Smooth muscle cell (in vitro differentiated cells): ENCODE data around the gene DCAF10. TPM values are rescaled to one million over a fixed set of nuclear protein-coding genes. Genes with fewer than 3 reads are reported as not detected.

Source experiments
- DNase-seq: peaks from one replicate; lab custom pipeline; 2025; ENCODE audit not compliant: unreplicated experiment; lab: John Stamatoyannopoulos, UW
- H2AFZ ChIP-seq: fragments of 200-600 bp; sonication (generic); 2 replicates; pipeline ENCODE4 v1.6.0; 2016; ENCODE audit warnings: antibody characterized with exemption, low read depth, mild to moderate bottlenecking
- H3F3A ChIP-seq: fragments of 200-600 bp; sonication (generic); 2 replicates; pipeline ENCODE4 v1.6.0; 2017; ENCODE audit warnings: antibody characterized with exemption, low read depth
- H3K27ac ChIP-seq: fragments of 200-600 bp; sonication (generic); 2 replicates; pipeline ENCODE4 v1.5.1; 2016; ENCODE audit warnings: low read depth, mild to moderate bottlenecking
- H3K27me3 ChIP-seq: fragments of 200-600 bp; sonication (generic); 2 replicates; pipeline ENCODE4 v1.6.1; 2016; ENCODE audit warnings: low read depth, mild to moderate bottlenecking
- H3K36me3 ChIP-seq: fragments of 200-600 bp; sonication (generic); 2 replicates; pipeline ENCODE4 v1.5.1; 2016; ENCODE audit warnings: low read depth
- H3K4me1 ChIP-seq: fragments of 200-600 bp; sonication (generic); 2 replicates; pipeline ENCODE4 v1.5.1; 2016; ENCODE audit warnings: low read depth
- H3K4me2 ChIP-seq: fragments of 200-600 bp; sonication (generic); 2 replicates; pipeline ENCODE4 v1.6.0; 2016; ENCODE audit warnings: mild to moderate bottlenecking
- H3K4me3 ChIP-seq: fragments of 200-600 bp; sonication (generic); 2 replicates; pipeline ENCODE4 v1.5.1; 2016; ENCODE audit warnings: mild to moderate bottlenecking
- H3K79me2 ChIP-seq: fragments of 200-600 bp; sonication (generic); 2 replicates; pipeline ENCODE4 v1.6.0; 2016; ENCODE audit warnings: low read depth, mild to moderate bottlenecking
- H3K9ac ChIP-seq: fragments of 200-600 bp; sonication (generic); 2 replicates; pipeline ENCODE4 v1.6.0; 2016; ENCODE audit warnings: low read depth
- H3K9me3 ChIP-seq: fragments of 200-600 bp; sonication (generic); replicated peaks from 2 replicates; pipeline ENCODE4 v1.5.1; 2016; ENCODE audit warnings: low read depth
- H4K20me1 ChIP-seq: fragments of 200-600 bp; sonication (generic); 2 replicates; pipeline ENCODE4 v1.6.0; 2016; ENCODE audit warnings: low read depth
- WGBS: methylation state at CpG from one replicate; pipeline ENCODE4 v1.1.7; 2016; ENCODE audit warnings: low lambda C conversion rate; 5-methylcytosine and 5-hydroxymethylcytosine counted together
- polyA plus RNA-seq: library from polyadenylated mRNA; unstranded; fragments of >200 nt; fragmentation: Nextera tagmentation; extraction: Ambion mirVana; gene quantifications from 2 replicates; pipeline ENCODE4 v1.2.1, GENCODE V29; 2016
- total RNA-seq: library from RNA; depleted of rRNA; stranded (reverse); fragments of >200 nt; gene quantifications from 2 replicates; pipeline ENCODE4 v1.2.3, GENCODE V29; 2014
- TF ChIP-seq, protein P1 (sequence below): fragments of 200-600 bp; sonication (generic); IDR thresholded peaks from 2 replicates; pipeline ENCODE4 v1.5.1; 2017; ENCODE audit warnings: borderline replicate concordance, mild to moderate bottlenecking, antibody characterized with exemption; ENCODE audit not compliant: insufficient read depth, poor library complexity, severe bottlenecking

Gene DCAF10
- total and polyA plus RNA-seq, 2 experiments from 2014 or later: 35.6 to 77.0 TPM

GRCh38 chr9:37752642-37753488, 47.7 kb upstream of the DCAF10 start:
- WGBS: 95% methylated on average over 29 of the region's 29 CpGs
- H3K9ac ChIP-seq: no peak overlapping the region

DNA sequence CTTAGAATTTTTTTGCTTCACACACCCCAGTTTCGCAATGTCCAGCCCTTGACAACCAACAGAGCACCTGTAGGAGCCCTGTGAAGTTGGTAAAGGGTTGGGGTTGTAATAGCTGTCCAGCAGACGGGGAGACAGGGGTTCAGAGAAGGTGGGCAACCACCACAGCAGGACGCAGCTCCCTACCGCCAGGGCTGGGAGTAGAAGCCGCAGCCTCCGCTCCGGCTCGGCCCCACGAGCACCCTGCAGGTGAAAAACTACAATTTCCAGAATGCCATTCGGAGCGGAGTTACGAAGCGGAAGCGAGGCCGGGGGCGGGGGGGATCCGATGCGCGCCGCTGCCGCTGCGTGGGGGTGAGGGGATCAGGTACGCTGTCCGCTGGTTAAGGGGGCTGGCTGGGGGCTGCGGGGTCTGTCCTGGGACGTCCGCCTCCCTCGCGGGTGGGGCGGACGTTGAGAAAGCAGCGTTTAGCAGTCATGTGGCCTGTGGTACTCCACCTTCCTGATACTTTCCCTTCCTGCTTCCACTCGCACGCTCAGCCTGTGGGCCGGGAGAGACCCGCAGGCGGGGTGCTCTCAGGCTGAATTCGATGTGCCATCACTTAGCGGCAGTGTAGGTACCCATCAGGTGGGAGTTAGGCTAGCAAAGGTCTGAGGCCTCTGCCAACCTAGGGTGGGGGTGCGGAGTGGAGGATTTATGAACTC, 47.0 kb upstream of the DCAF10 start, which contains the start of gene TRMT10B:
Gene TRMT10B (plus strand): TSS at position 317 of the 702 bp plus-strand sequence. CDS start 8,127 bp downstream, outside the sequence.
- H3F3A ChIP-seq: no peaks in the 10 kb centered on the region
- no peak within 1 kb of the TSS for H3K27ac ChIP-seq
- no peaks in the 10 kb centered on the region for H3K79me2 ChIP-seq
- TF ChIP-seq, protein P1, sequence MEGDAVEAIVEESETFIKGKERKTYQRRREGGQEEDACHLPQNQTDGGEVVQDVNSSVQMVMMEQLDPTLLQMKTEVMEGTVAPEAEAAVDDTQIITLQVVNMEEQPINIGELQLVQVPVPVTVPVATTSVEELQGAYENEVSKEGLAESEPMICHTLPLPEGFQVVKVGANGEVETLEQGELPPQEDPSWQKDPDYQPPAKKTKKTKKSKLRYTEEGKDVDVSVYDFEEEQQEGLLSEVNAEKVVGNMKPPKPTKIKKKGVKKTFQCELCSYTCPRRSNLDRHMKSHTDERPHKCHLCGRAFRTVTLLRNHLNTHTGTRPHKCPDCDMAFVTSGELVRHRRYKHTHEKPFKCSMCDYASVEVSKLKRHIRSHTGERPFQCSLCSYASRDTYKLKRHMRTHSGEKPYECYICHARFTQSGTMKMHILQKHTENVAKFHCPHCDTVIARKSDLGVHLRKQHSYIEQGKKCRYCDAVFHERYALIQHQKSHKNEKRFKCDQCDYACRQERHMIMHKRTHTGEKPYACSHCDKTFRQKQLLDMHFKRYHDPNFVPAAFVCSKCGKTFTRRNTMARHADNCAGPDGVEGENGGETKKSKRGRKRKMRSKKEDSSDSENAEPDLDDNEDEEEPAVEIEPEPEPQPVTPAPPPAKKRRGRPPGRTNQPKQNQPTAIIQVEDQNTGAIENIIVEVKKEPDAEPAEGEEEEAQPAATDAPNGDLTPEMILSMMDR: no peak
- H3K36me3 ChIP-seq: no peaks in the 10 kb centered on the region
- no peaks in the 10 kb centered on the region for H3K9me3 ChIP-seq
- peak within 1 kb of the TSS; percentile 73 for H3K4me3 ChIP-seq
- H4K20me1 ChIP-seq: no peaks in the 10 kb centered on the region
- peak within 1 kb of the TSS; percentile 90 for H3K4me2 ChIP-seq
- 4% methylated on average over 30 of the region's 40 CpGs for WGBS
- H3K9ac ChIP-seq: peak within 1 kb of the TSS; percentile 76
- H3K27me3 ChIP-seq: no peaks in the 10 kb centered on the region
- H2AFZ ChIP-seq: peak within 1 kb of the TSS; percentile 95
- peak; percentile 54 for DNase-seq
- no peaks in the 10 kb centered on the region for H3K4me1 ChIP-seq

More at GRCh38 chr9:37752642-37753488, 47.7 kb upstream of the DCAF10 start:
- H3K4me3 ChIP-seq: peak overlapping the region; percentile 73
- H3K27ac ChIP-seq: no peak overlapping the region
- H4K20me1 ChIP-seq: no peaks in the 10 kb centered on the region
- peak overlapping the region; percentile 90 for H3K4me2 ChIP-seq
- TF ChIP-seq, protein P1: no peak
- H3K36me3 ChIP-seq: no peaks in the 10 kb centered on the region
- no peaks in the 10 kb centered on the region for H3K4me1 ChIP-seq
- no peaks in the 10 kb centered on the region for H3K79me2 ChIP-seq
- no peak for DNase-seq
- H3K9me3 ChIP-seq: no peaks in the 10 kb centered on the region
- H3K27me3 ChIP-seq: no peaks in the 10 kb centered on the region
- no peaks in the 10 kb centered on the region for H3F3A ChIP-seq
- peak overlapping the region; percentile 95 for H2AFZ ChIP-seq

DNA sequence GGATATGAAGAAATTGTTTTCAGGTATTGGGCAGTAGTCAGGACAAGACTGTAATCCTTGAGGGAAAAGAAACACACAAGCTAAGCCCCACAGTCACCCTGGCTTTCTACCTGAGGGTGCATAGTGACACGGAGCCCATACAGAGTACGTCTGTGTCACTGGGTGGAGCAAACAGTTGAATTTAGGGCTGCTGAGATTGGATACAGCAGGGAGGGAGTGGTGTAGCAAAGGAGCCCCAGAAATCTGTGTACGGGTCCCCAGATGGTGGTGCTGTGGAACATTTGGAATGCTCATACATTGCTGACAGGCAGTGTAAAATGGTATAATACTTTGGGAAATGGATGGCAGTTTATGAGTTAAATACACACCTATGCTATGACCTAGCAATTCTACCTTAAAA, 41.9 kb upstream of the DCAF10 start:
- Histone ChIP-seq H3K9ac (no peak overlapping the region), H3K9me3 (no peaks in the 10 kb centered on the region), H4K20me1 (no peaks in the 10 kb centered on the region), H3K36me3 (no peaks in the 10 kb centered on the region), H3K4me3 (no peak overlapping the region), H3K4me1 (no peaks in the 10 kb centered on the region), H3K79me2 (no peaks in the 10 kb centered on the region), H2AFZ (no peak overlapping the region), H3K27me3 (no peaks in the 10 kb centered on the region), H3K4me2 (no peak overlapping the region), H3F3A (no peaks in the 10 kb centered on the region), H3K27ac (no peak overlapping the region)
- no peak for DNase-seq
- 91% methylated on average over 3 of the region's 3 CpGs for WGBS
- TF ChIP-seq, protein P1: no peak
